GM12878 (cell line): Measurements from ENCODE around the gene SCYGR3. TPM values are rescaled to one million over a fixed set of nuclear protein-coding genes. Genes with fewer than 3 reads are reported as not detected.

Experiments used
- ATAC-seq: fragments of 200-7000 bp; cut with Tn5 transposase; 3 replicates; pipeline ENCODE4 v1.9.1; 2020; ENCODE audit warnings: mild to moderate bottlenecking, moderate library complexity
- BruUV-seq: library from RNA; stranded (reverse); fragments of 400-500 nt; replicated peaks from 2 replicates; lab custom pipeline; 2021; lab: Mats Ljungman, UMichigan
- CTCF ChIA-PET: fragments of 300-600 bp; sonication (Branson Sonifier 250); formaldehyde crosslinking; extraction: SDS; loops from one replicate; lab custom pipeline; 2021; ENCODE audit warnings: inconsistent platforms; lab: Yijun Ruan, JAX
- POLR2A ChIA-PET: fragments of 350-600 bp; formaldehyde crosslinking; extraction: SDS; loops from one replicate; lab custom pipeline; 2021; ENCODE audit warnings: inconsistent platforms; lab: Charles Lee
- RAD21 ChIA-PET: fragments of 300-600 bp; sonication (Branson Sonifier 250); formaldehyde crosslinking; loops from one replicate; lab custom pipeline; 2023; ENCODE audit warnings: antibody characterized with exemption; ENCODE audit not compliant: unreplicated experiment; lab: Charles Lee
- SMC1A ChIA-PET: fragments of 300-600 bp; sonication (Branson Sonifier 250); formaldehyde crosslinking; loops from one replicate; lab custom pipeline; 2023; ENCODE audit not compliant: unreplicated experiment, uncharacterized antibody; lab: Charles Lee
- DNase-seq: peaks from one replicate; pipeline ENCODE4 v3.0.0-alpha.2; 2011; ENCODE audit warnings: low read depth, low spot score
- FAIRE-seq: peaks from 3 replicates; lab custom pipeline; 2011; peaks lifted over from hg19 to GRCh38; lab: Jason Lieb, UNC
- H2AFZ ChIP-seq: 2 replicates; pipeline ENCODE4 v1.6.0; 2011; ENCODE audit warnings: low read depth, low read length, control low read depth; ENCODE audit not compliant: control insufficient read depth
- H3K27ac ChIP-seq: 2 replicates; pipeline ENCODE4 v1.5.1; 2011; ENCODE audit warnings: control low read depth; ENCODE audit not compliant: control insufficient read depth, insufficient read depth
- H3K27me3 ChIP-seq, 2 experiments: replicated peaks in 1 of 2; 2 replicates each; pipeline versions ENCODE4 v1.6.0 to v1.6.1; 2011; ENCODE audit warnings: low read length in 1 of 2; ENCODE audit not compliant: control insufficient read depth in 2 of 2, insufficient read depth in 2 of 2
- H3K36me3 ChIP-seq, 2 experiments: 2 replicates each; pipeline ENCODE4 v1.5.1; 2011; ENCODE audit warnings: low read length in 1 of 2; ENCODE audit not compliant: control insufficient read depth in 2 of 2, insufficient read depth in 2 of 2
- H3K4me1 ChIP-seq: 2 replicates; pipeline ENCODE4 v1.6.1; 2011; ENCODE audit warnings: mild to moderate bottlenecking, low read length, moderate library complexity, mixed read lengths; ENCODE audit not compliant: control insufficient read depth, insufficient read depth
- H3K4me2 ChIP-seq: 2 replicates; pipeline ENCODE4 v1.6.0; 2011; ENCODE audit warnings: control low read depth; ENCODE audit not compliant: control insufficient read depth, insufficient read depth
- H3K4me3 ChIP-seq: fragments of 200-600 bp; sonication (generic); 2 replicates; pipeline ENCODE4 v1.5.1; 2016
- H3K79me2 ChIP-seq: 2 replicates; pipeline ENCODE4 v1.6.0; 2011; ENCODE audit warnings: low read length; ENCODE audit not compliant: control insufficient read depth, insufficient read depth
- H3K9ac ChIP-seq: 2 replicates; pipeline ENCODE4 v1.8.0; 2011; ENCODE audit warnings: low read length, control low read depth, mixed read lengths; ENCODE audit not compliant: control insufficient read depth, insufficient read depth
- H3K9me3 ChIP-seq: replicated peaks from 3 replicates; pipeline ENCODE4 v1.5.1; 2011; ENCODE audit warnings: mild to moderate bottlenecking, low read length; ENCODE audit not compliant: control insufficient read depth, insufficient read depth
- H4K20me1 ChIP-seq: 2 replicates; pipeline ENCODE4 v1.6.0; 2011; ENCODE audit not compliant: control insufficient read depth, insufficient read depth
- IKZF2 ChIP-seq, 2 experiments: fragments of 450-650 bp; IDR thresholded peaks; 2 replicates each; pipeline ENCODE4 v1.6.1; 2017; ENCODE audit warnings: mild to moderate bottlenecking in 2 of 2, moderate library complexity in 2 of 2
- KAT2A ChIP-seq: conservative IDR thresholded peaks from 2 replicates; pipeline ENCODE4 v1.6.1; 2011; ENCODE audit warnings: low read depth, low read length; ENCODE audit not compliant: control insufficient read depth
- NKRF ChIP-seq: fragments of 450-650 bp; conservative IDR thresholded peaks from 2 replicates; pipeline ENCODE4 v1.6.1; 2017; ENCODE audit warnings: mild to moderate bottlenecking, moderate library complexity
- POLR2AphosphoS2 ChIP-seq: IDR thresholded peaks from 2 replicates; pipeline ENCODE4 v1.6.1; 2011; ENCODE audit warnings: low read depth, mild to moderate bottlenecking, low read length, improper control_type of control experiment, moderate library complexity
- RB1 ChIP-seq: fragments of 450-650 bp; formaldehyde crosslinking; IDR thresholded peaks from 2 replicates; pipeline ENCODE4 v1.6.1; 2017; ENCODE audit warnings: mild to moderate bottlenecking, borderline replicate concordance
- REST ChIP-seq: IDR thresholded peaks from 2 replicates; pipeline ENCODE4 v1.6.1; 2012; ENCODE audit warnings: mild to moderate bottlenecking, low read depth, low read length
- RUNX3 ChIP-seq: IDR thresholded peaks from 2 replicates; pipeline ENCODE4 v1.6.1; 2012; ENCODE audit warnings: low read length, inconsistent platforms
- WGBS: methylation state at CpG from one replicate; pipeline ENCODE4 v1.1.6; 2016; ENCODE audit warnings: low lambda C conversion rate; ENCODE audit not compliant: insufficient replicate concordance, insufficient coverage; ENCODE audit errors: missing lambda C conversion rate; 5-methylcytosine and 5-hydroxymethylcytosine counted together
- in situ Hi-C: fragments of 300-500 bp; cut with MboI; formaldehyde crosslinking; loops from 9 replicates; pipeline ENCODE4 v1.14.3; 2018; ENCODE audit warnings: mixed read lengths
- intact Hi-C: fragments of 100-400 bp; cut with micrococcal nuclease; formaldehyde crosslinking; loops from one replicate; pipeline ENCODE4 v1.14.2; 2022; ENCODE audit not compliant: unreplicated experiment
- polyA plus RNA-seq, 11 experiments: library from polyadenylated mRNA; depleted of rRNA in 4 of 11; unstranded in 6 of 11; stranded (reverse) in 5 of 11; fragments of >200 nt; fragmentation: Nextera tagmentation in 4 of 11; fragmentation: Illumina TruSeq in 1 of 11; extraction: Ambion mirVana in 4 of 11; extraction: Trizol in 1 of 11; gene quantifications; 1 replicate in 1 of 11; 2 replicates in 10 of 11; pipeline versions ENCODE4 v1.2.1 to v1.2.3, GENCODE V29; 2011 to 2016; ENCODE audit warnings: inconsistent platforms in 2 of 11, missing spikeins in 2 of 11, low read depth in 1 of 11
- total RNA-seq, 4 experiments: library from RNA; depleted of rRNA in 3 of 4; stranded (reverse); fragments of >200 nt in 3 of 4; fragmentation: Illumina TruSeq in 1 of 4; extraction: Trizol in 1 of 4; gene quantifications; 2 replicates each; pipeline versions ENCODE4 v1.2.1 to v1.2.3, GENCODE V29; 2013 to 2021

Gene SCYGR3
- total and polyA plus RNA-seq, 10 of the 15 experiments (the other 5 are each of a cell fraction or from before 2014, with no cell fraction given): not detected

- Histone ChIP-seq H3K36me3 (no peaks in the 10 kb centered on the region), H3K27ac (no peak overlapping the region), H3K4me3 (no peak overlapping the region), H3K4me2 (no peak overlapping the region), H4K20me1 (no peaks in the 10 kb centered on the region), H3K4me1 (peaks cover 3% of the 10 kb centered on the region; the same call in 1 of the 2 replicates), H3K9me3 (no peaks in the 10 kb centered on the region), H3K79me2 (no peaks in the 10 kb centered on the region), H2AFZ (no peak overlapping the region), H3K9ac (no peak overlapping the region), H3K27me3 (no peaks in the 10 kb centered on the region)
- intact Hi-C loops: no loop called here
- BruUV-seq: no TSS peak
- ChIA-PET CTCF (interaction anchor here (1.2 kb wide), 2 partner anchors 45 to 207 kb away, joined by 3 read pairs; no protein-coding TSS in a partner anchor), POLR2A (no interaction called here), RAD21 (no interaction called here), SMC1A (no interaction called here)
- in situ Hi-C loops: no loop called here
- DNase-seq (no peak), ATAC-seq (no peak), FAIRE-seq (no peak)
- TF ChIP-seq RB1 (no peak), IKZF2 (IDR thresholded peaks at IDR 0.05) (no peak), POLR2AphosphoS2 (no peak)
- WGBS: 75% methylated on average over 11 of the region's 11 CpGs
Observed at GRCh38 chr2:227612546-227613271, 1.9 kb downstream of the SCYGR3 start.

GRCh38 chr2:227610123-227610522 is 4.5 kb downstream of the SCYGR3 start:
- peak; percentile 45 for ATAC-seq
- TF ChIP-seq RUNX3: peak; percentile 53; the same call in 1 of the 2 replicates
- TF ChIP-seq KAT2A: no peak
- TF ChIP-seq IKZF2 (IDR thresholded peaks at IDR 0.05): peak in 1 of 2 experiments; percentile 19; a peak in 1 of 4 replicates
- no peak for TF ChIP-seq NKRF
- no peak for TF ChIP-seq REST
- ChIA-PET POLR2A (no interaction called here), RAD21 (interaction anchor here (1.4 kb wide), 1 partner anchor 204 kb away, joined by 3 read pairs; no protein-coding TSS in a partner anchor), SMC1A (interaction anchor here (0.6 to 1.4 kb wide), 2 partner anchors 13 to 48 kb away, joined by 3 read pairs; no protein-coding TSS in a partner anchor), CTCF (interaction anchor here (0.7 to 1.5 kb wide), 3 partner anchors 21 to 211 kb away, joined by 3 read pairs; no protein-coding TSS in a partner anchor)
- Histone ChIP-seq H2AFZ (no peak overlapping the region), H3K79me2 (no peaks in the 10 kb centered on the region), H3K27ac (no peak overlapping the region), H4K20me1 (no peaks in the 10 kb centered on the region), H3K36me3 (no peaks in the 10 kb centered on the region), H3K27me3 (no peaks in the 10 kb centered on the region), H3K9me3 (no peaks in the 10 kb centered on the region), H3K4me1 (peaks cover 3% of the 10 kb centered on the region; the same call in 1 of the 2 replicates), H3K9ac (no peak overlapping the region), H3K4me3 (no peak overlapping the region), H3K4me2 (peak overlapping the region; percentile 14; the same call in 1 of the 2 replicates)
- in situ Hi-C loops: no loop called here
- FAIRE-seq: peak; percentile 66
- DNase-seq: no peak
- no TSS peak for BruUV-seq
- intact Hi-C loops: no loop called here
- whole genome bisulfite sequencing: 67% methylated on average over 2 of the region's 2 CpGs
